ENCODE data around the gene ENO1. TPM values are rescaled to one million over a fixed set of nuclear protein-coding genes. Genes with fewer than 3 reads are reported as not detected.
"Not testable (repeated sequence)": the region's sequence is repeated elsewhere in the genome, so short reads cannot be mapped to it uniquely, and the experiment has no call there.

Gene ENO1
- total and polyA plus RNA-seq, 2 experiments from 2014 or later, result 3,076 to 4,945 TPM

DNA sequence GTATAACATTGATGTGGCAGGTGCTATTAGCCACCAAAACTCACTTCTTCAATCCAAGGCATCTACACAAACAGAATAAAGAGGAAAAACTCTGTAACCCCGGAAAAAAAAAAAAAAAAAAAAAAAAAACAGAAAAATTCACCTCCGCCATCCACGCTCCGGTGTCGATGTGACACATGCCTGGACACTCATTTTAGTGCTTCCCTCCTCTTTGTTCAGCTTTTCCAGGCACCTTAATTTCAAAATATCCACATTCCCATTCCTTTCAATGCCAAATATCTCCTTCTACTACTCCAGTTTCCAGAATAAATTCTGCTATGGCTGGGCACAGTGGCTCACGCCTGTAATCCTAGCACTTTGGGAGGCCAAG, 55.2 kb downstream of the ENO1 start:
- H3K4me1 ChIP-seq (ENCODE audit: low read depth), result peaks cover 3% of the 10 kb centered on the region
- H3K27ac ChIP-seq, result peak overlapping the region; percentile 76
- no peaks in the 10 kb centered on the region for H3K9me3 ChIP-seq (ENCODE audit: low read depth)
- H3K36me3 ChIP-seq, result no peaks in the 10 kb centered on the region
- no peak overlapping the region for H3K4me3 ChIP-seq
- TF ChIP-seq, protein P1, sequence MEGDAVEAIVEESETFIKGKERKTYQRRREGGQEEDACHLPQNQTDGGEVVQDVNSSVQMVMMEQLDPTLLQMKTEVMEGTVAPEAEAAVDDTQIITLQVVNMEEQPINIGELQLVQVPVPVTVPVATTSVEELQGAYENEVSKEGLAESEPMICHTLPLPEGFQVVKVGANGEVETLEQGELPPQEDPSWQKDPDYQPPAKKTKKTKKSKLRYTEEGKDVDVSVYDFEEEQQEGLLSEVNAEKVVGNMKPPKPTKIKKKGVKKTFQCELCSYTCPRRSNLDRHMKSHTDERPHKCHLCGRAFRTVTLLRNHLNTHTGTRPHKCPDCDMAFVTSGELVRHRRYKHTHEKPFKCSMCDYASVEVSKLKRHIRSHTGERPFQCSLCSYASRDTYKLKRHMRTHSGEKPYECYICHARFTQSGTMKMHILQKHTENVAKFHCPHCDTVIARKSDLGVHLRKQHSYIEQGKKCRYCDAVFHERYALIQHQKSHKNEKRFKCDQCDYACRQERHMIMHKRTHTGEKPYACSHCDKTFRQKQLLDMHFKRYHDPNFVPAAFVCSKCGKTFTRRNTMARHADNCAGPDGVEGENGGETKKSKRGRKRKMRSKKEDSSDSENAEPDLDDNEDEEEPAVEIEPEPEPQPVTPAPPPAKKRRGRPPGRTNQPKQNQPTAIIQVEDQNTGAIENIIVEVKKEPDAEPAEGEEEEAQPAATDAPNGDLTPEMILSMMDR (IDR thresholded peaks at IDR 0.05; ENCODE audit: low read depth, low read length), result no peak
- no peak for DNase-seq (ENCODE audit: low read depth in 1 of 2, low spot score in 1 of 2)
- H3K27me3 ChIP-seq, result no peaks in the 10 kb centered on the region

DNA sequence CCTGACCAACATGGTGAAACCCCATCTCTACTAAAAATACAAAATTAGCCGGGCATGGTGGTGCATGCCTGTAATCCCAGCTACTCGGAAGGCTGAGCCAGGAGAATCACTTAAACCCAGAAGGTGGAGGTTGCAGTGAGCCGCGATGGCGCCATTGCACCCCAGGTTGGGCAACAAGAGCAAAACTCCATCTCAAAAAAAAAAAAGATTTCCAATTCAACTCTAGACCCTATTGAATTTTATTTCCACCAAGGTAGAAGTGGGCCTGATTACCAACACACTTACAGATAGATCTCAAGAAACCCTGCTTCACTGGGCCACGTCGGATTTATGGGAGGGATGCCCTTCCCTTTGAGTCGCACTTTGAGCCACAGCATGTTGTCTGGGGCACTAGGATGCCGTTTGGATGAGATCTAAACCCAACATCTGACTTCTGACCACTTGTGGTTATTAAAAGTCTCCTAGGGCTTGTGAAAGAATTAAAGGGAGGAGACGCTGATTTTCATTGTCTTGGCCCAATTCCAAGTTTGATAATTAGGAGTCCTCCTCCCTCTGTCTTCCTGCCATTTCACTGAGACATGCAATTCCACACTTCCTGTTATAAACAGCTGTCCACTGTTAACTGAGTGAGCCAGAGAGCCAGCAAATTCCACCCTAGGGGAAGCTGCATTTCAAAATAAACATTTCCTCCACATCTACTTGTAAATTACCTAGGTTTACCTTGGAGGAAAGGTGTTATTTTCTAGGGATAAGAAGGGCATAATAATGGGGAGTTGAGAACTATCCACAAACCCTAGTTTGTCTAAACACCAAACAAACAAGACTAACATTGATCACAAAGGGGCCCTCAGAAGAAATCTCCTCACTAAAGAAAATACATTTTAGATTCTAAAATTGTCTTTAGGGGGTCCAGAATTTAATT, 55.9 kb downstream of the ENO1 start:
- Histone ChIP-seq H3K4me1 (ENCODE audit: low read depth) (peaks cover 3% of the 10 kb centered on the region), H3K4me3 (no peak overlapping the region), H3K36me3 (no peaks in the 10 kb centered on the region), H3K27me3 (no peaks in the 10 kb centered on the region), H3K9me3 (ENCODE audit: low read depth) (no peaks in the 10 kb centered on the region), H3K27ac (peak overlapping the region; percentile 76)
- DNase-seq (ENCODE audit: low read depth in 1 of 2, low spot score in 1 of 2), result peak in 1 of 2 donors; percentile 90
- TF ChIP-seq, protein P1 (IDR thresholded peaks at IDR 0.05; ENCODE audit: low read depth, low read length), result no peak

DNA sequence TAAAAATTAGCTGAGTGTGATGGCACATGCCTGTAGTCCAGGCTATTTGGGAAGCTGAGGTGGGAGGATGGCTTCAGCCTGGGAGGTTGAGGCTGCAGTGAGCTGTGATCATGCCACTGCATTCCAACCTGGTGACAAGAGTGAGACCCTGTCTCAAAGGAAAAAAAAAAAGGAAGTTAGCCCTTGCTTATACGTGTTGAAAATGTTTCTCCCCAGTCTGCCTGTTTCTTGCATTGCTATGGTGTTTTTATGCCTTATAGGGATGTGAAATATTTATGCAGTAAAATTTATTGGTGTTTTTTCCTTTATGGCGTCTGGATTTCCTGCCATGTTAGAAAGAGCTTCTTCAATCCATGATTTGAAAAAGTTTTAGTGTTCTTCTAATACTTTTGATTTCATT, 57.4 kb downstream of the ENO1 start:
- no peaks in the 10 kb centered on the region for H3K36me3 ChIP-seq
- no peaks in the 10 kb centered on the region for H3K9me3 ChIP-seq (ENCODE audit: low read depth)
- no peaks in the 10 kb centered on the region for H3K27me3 ChIP-seq
- H3K27ac ChIP-seq, result no peak overlapping the region
- peaks cover 3% of the 10 kb centered on the region for H3K4me1 ChIP-seq (ENCODE audit: low read depth)
- TF ChIP-seq, protein P1 (IDR thresholded peaks at IDR 0.05; ENCODE audit: low read depth, low read length), result no peak
- H3K4me3 ChIP-seq, result no peak overlapping the region
- DNase-seq (ENCODE audit: low read depth in 1 of 2, low spot score in 1 of 2), result no peak

DNA sequence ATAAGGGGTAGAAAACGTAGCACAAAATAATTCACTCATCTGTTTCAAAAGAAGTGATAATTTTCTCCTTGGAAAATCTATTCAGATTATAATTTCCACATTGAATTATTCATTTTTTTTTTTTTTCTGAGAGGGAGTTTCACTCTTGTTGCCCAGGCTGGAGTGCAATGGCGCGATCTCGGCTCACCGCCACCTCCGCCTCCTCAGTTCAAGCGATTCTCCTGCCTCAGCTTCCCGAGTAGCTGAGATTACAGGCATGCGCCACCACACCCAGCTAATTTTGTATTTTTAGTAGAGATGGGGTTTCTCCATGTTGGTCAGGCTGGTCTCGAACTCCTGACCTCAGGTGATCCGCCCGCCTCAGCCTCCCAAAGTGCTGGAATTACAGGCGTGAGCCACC, 59.7 kb downstream of the ENO1 start:
- not testable (repeated sequence) for H3K36me3 ChIP-seq; H3K9me3 ChIP-seq (ENCODE audit: low read depth); H3K27me3 ChIP-seq; DNase-seq (ENCODE audit: low read depth in 1 of 2, low spot score in 1 of 2)
- Histone ChIP-seq H3K27ac (peak overlapping the region; percentile 98), H3K4me1 (ENCODE audit: low read depth) (peaks cover 18% of the 10 kb centered on the region), H3K4me3 (peak overlapping the region; percentile 100)

DNA sequence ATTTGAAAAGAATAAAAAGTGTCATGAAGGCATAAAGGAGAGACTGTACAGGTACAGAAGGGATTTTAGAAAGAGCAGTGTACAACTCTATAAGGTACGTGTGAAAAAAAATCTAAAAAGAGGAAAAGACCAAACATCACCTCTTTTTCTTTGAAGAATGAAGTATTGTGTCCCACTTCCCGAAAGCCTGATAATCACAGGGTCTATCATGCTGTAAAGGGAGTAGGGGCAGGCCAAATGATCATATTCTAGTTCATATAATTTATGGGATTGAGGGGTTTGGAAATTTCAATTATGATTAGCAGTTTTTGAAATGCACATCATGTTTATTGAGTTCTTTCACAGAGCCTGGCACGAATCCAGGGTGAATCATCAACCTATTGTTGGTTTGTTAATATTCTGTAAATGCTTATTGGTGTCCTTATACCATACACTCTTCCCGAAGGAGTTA, 60.1 kb downstream of the ENO1 start:
- H3K27ac ChIP-seq, result peak overlapping the region; percentile 98
- no peaks in the 10 kb centered on the region for H3K9me3 ChIP-seq (ENCODE audit: low read depth)
- H3K4me3 ChIP-seq, result peak overlapping the region; percentile 100
- TF ChIP-seq, protein P1 (IDR thresholded peaks at IDR 0.05; ENCODE audit: low read depth, low read length), result no peak
- H3K4me1 ChIP-seq (ENCODE audit: low read depth), result peaks cover 18% of the 10 kb centered on the region
- no peaks in the 10 kb centered on the region for H3K36me3 ChIP-seq
- peak in 1 of 2 donors; percentile 75 for DNase-seq (ENCODE audit: low read depth in 1 of 2, low spot score in 1 of 2)
- no peaks in the 10 kb centered on the region for H3K27me3 ChIP-seq
